OCI-LY3 (cell line): ENCODE data around the gene GLRX2.

ENCODE experiments used
- CTCF ChIP-seq: fragments of 200-600, 300-600 bp; sonication (generic); IDR thresholded peaks from 2 replicates; pipeline ENCODE4 v1.5.1; 2014; ENCODE audit warnings: antibody characterized with exemption, low read length, low read depth
- EZH2phosphoT487 ChIP-seq: fragments of 200-600 bp; shearing (Covaris generic); IDR thresholded peaks from 2 replicates; pipeline ENCODE4 v1.6.1; 2018; ENCODE audit warnings: antibody characterized with exemption, mixed run types, low read depth

- no peak for TF ChIP-seq CTCF
- no peak for TF ChIP-seq EZH2phosphoT487
These were observed 11.1 kb downstream of the GLRX2 start for GRCh38 chr1:193094112-193094511.
